Tibial nerve (tissue), 4 donors: Measurements from ENCODE around the gene S100A14. TPM values are rescaled to one million over a fixed set of nuclear protein-coding genes. Genes with fewer than 3 reads are reported as not detected.
A peak's percentile ranks its signal among the peaks of the same experiment; 100 is the strongest.

ENCODE experiments used
- DNase-seq, 2 donors: peaks; one replicate each; pipeline ENCODE4 v3.0.0-alpha.2; 2019; ENCODE audit warnings: low spot score in 2 of 2
- H3K27ac ChIP-seq, 4 donors: fragments of 200-600 bp; sonication (generic) in 3 of 4; one replicate each; pipeline ENCODE4 v1.5.1; 2017 to 2019; ENCODE audit warnings: mild to moderate bottlenecking in 1 of 4
- H3K27me3 ChIP-seq, 2 donors: fragments of 200-600 bp; sonication (generic) in 1 of 2; one replicate each; pipeline versions ENCODE4 v1.5.1 to v1.6.0; 2017 to 2019
- H3K36me3 ChIP-seq, 3 donors: fragments of 200-600 bp; sonication (generic); one replicate each; pipeline ENCODE4 v1.5.1; 2018 to 2019
- H3K4me1 ChIP-seq, 4 donors: fragments of 200-600 bp; sonication (generic) in 3 of 4; one replicate each; pipeline ENCODE4 v1.5.1; 2017 to 2019
- H3K4me3 ChIP-seq, 4 donors: fragments of 200-600 bp; sonication (generic) in 3 of 4; one replicate each; pipeline ENCODE4 v1.5.1; 2017 to 2019; ENCODE audit warnings: mild to moderate bottlenecking in 1 of 4, moderate library complexity in 1 of 4
- H3K9me3 ChIP-seq, 4 donors: fragments of 200-600 bp; sonication (generic) in 3 of 4; one replicate each; pipeline ENCODE4 v1.5.1; 2017 to 2019
- CTCF ChIP-seq, 5 experiments: fragments of 200-600 bp in 3 of 5; fragments of 450-650 bp in 2 of 5; sonication (generic) in 3 of 5; IDR thresholded peaks; one replicate each; pipeline ENCODE4 v1.5.1; 2016 to 2019; ENCODE audit warnings: antibody characterized with exemption in 5 of 5, mild to moderate bottlenecking in 3 of 5, moderate library complexity in 2 of 5
- EP300 ChIP-seq, 2 donors: sonication (generic); formaldehyde crosslinking; IDR thresholded peaks; one replicate each; pipeline ENCODE4 v1.6.1; 2017; ENCODE audit warnings: antibody characterized with exemption in 2 of 2, mild to moderate bottlenecking in 1 of 2
- POLR2A ChIP-seq, 2 donors: fragments of 450-650 bp; IDR thresholded peaks; one replicate each; pipeline ENCODE4 v1.6.1; 2017; ENCODE audit warnings: antibody characterized with exemption in 2 of 2, mild to moderate bottlenecking in 2 of 2, moderate library complexity in 2 of 2
- WGBS, 2 donors: methylation state at CpG; one replicate each; pipeline ENCODE4 v1.1.5; 2018; 5-methylcytosine and 5-hydroxymethylcytosine counted together
- total RNA-seq, 4 donors: library from RNA; depleted of rRNA; stranded (reverse); fragments of >200 nt; gene quantifications; one replicate each; pipeline ENCODE4 v1.1.0, GENCODE V29; 2016

Gene S100A14
- total RNA-seq, 4 donors from 2014 or later: 15.3 TPM; not detected in 3

GRCh38 chr1:153612111-153612754 lies 3.9 kb downstream of the S100A14 start:
- Histone ChIP-seq H3K4me1 (peaks cover 0 to 77% (median 54%) of the 10 kb centered on the region in 4 donors), H3K36me3 (peaks cover 0 to 6% (median 0%) of the 10 kb centered on the region in 3 donors), H3K4me3 (peak overlapping the region; percentile 45 to 66 (median 58)), H3K27me3 (no peaks in the 10 kb centered on the region), H3K9me3 (no peaks in the 10 kb centered on the region), H3K27ac (peak overlapping the region; percentile 88 to 99 (median 94))
- TF ChIP-seq POLR2A (IDR thresholded peaks at IDR 0.05): no peak
- no peak for DNase-seq
- WGBS, 2 donors: 37% methylated on average over 11 of the region's 11 CpGs

- no peaks in the 10 kb centered on the region for H3K27me3 ChIP-seq
- H3K4me1 ChIP-seq: peaks cover 0 to 76% (median 46%) of the 10 kb centered on the region in 4 donors
- no peak for DNase-seq
- H3K36me3 ChIP-seq: peaks cover 0 to 15% (median 0%) of the 10 kb centered on the region in 3 donors
- TF ChIP-seq EP300 (IDR thresholded peaks at IDR 0.05) (no peak), POLR2A (IDR thresholded peaks at IDR 0.05) (no peak), CTCF (IDR thresholded peaks at IDR 0.05) (no peak)
- no peaks in the 10 kb centered on the region for H3K9me3 ChIP-seq
- peak overlapping the region; percentile 88 to 99 (median 94) for H3K27ac ChIP-seq
- peak overlapping the region; percentile 45 to 66 (median 58) for H3K4me3 ChIP-seq
- WGBS, 2 donors: 41 to 68% methylated on average over 1 of the region's 1 CpG
Observed at GRCh38 chr1:153611356-153611755, 4.8 kb downstream of the S100A14 start.

GRCh38 chr1:153610811-153611301 lies 5.3 kb downstream of the S100A14 start:
- WGBS, 2 donors: 60 to 68% methylated on average over 7 of the region's 7 CpGs
- H3K4me1 ChIP-seq: peaks cover 0 to 71% (median 42%) of the 10 kb centered on the region in 4 donors
- no peak for TF ChIP-seq EP300 (IDR thresholded peaks at IDR 0.05)
- TF ChIP-seq POLR2A (IDR thresholded peaks at IDR 0.05): no peak
- TF ChIP-seq CTCF (IDR thresholded peaks at IDR 0.05): no peak

GRCh38 chr1:153610334-153610733 lies 5.8 kb downstream of the S100A14 start:
- TF ChIP-seq EP300 (IDR thresholded peaks at IDR 0.05) (no peak), POLR2A (IDR thresholded peaks at IDR 0.05) (no peak), CTCF (IDR thresholded peaks at IDR 0.05) (no peak)
- H3K9me3 ChIP-seq: no peaks in the 10 kb centered on the region
- no peaks in the 10 kb centered on the region for H3K27me3 ChIP-seq
- peak overlapping the region; percentile 89 to 99 (median 94) for H3K27ac ChIP-seq
- H3K36me3 ChIP-seq: peaks cover 0 to 25% (median 0%) of the 10 kb centered on the region in 3 donors
- peak overlapping the region in 1 of 4 donors; percentile 15 for H3K4me3 ChIP-seq
- DNase-seq: no peak
- 54 to 77% methylated on average over 3 to 4 of the region's 4 CpGs for WGBS, 2 donors
- H3K4me1 ChIP-seq: peaks cover 0 to 68% (median 41%) of the 10 kb centered on the region in 4 donors

More at GRCh38 chr1:153610811-153611301, 5.3 kb downstream of the S100A14 start:
- Histone ChIP-seq H3K9me3 (no peaks in the 10 kb centered on the region), H3K27me3 (no peaks in the 10 kb centered on the region), H3K36me3 (peaks cover 0 to 20% (median 0%) of the 10 kb centered on the region in 3 donors), H3K27ac (peak overlapping the region; percentile 89 to 99 (median 94)), H3K4me3 (peak overlapping the region in 3 of 4 donors; percentile 15 to 62 (median 54))
- DNase-seq: no peak

GRCh38 chr1:153609585-153609907 lies 6.6 kb downstream of the S100A14 start:
- H3K27ac ChIP-seq: peak overlapping the region; percentile 89 to 99 (median 94)
- no peaks in the 10 kb centered on the region for H3K27me3 ChIP-seq
- no peaks in the 10 kb centered on the region for H3K9me3 ChIP-seq
- TF ChIP-seq CTCF (IDR thresholded peaks at IDR 0.05) (no peak), EP300 (IDR thresholded peaks at IDR 0.05) (no peak), POLR2A (IDR thresholded peaks at IDR 0.05) (no peak)
- peaks cover 0 to 66% (median 41%) of the 10 kb centered on the region in 4 donors for H3K4me1 ChIP-seq
- DNase-seq: no peak
- peak overlapping the region; percentile 6 to 47 (median 31) for H3K4me3 ChIP-seq
- 47 to 52% methylated on average over 6 of the region's 6 CpGs for WGBS, 2 donors
- H3K36me3 ChIP-seq: peaks cover 0 to 27% (median 0%) of the 10 kb centered on the region in 3 donors
